HepG2 (cell line): ENCODE measurements around the gene ATG7.

ENCODE experiments used
- GTF2F1 ChIP-seq: fragments of 150-350 bp; IDR thresholded peaks from 2 replicates; pipeline ENCODE4 v1.6.1; 2014; ENCODE audit warnings: low read length
- HNRNPH1 ChIP-seq: fragments of 200-400 bp; formaldehyde crosslinking; optimal IDR thresholded peaks from 2 replicates; pipeline ENCODE3; 2017; ENCODE audit warnings: mild to moderate bottlenecking, low read depth, low read length
- PHB2 ChIP-seq: fragments of 450-650 bp; IDR thresholded peaks from 2 replicates; pipeline ENCODE4 v1.6.1; 2018; ENCODE audit not compliant: partially characterized antibody
- RAD21 ChIP-seq: fragments of 450-650 bp; formaldehyde crosslinking; IDR thresholded peaks from 2 replicates; pipeline ENCODE4 v1.5.0; 2020; ENCODE audit warnings: mild to moderate bottlenecking

DNA sequence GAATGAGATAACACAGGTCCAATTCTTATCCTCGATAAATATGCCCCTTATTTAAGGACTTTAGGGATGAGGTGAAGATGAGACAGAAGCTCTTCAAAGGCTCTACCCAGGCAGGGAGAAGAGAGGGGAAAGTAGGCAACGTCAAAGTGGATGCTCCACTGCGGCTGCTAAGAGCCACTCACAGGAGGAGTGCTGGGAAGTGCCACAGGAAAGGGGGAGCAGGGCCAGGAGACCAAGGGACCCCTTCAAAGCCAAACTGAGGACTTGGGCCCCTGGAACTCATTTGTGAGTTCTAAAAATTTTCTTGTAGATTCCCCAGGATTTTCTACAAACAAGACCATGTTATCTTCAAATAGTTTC is 47.3 kb upstream of the ATG7 start:
- TF ChIP-seq GTF2F1 (no peak), HNRNPH1 (no peak), RAD21 (CRISPR knock-in tag) (no peak), PHB2 (no peak)
